K562 (cell line): ENCODE data around the gene DDOST. TPM values are rescaled to one million over a fixed set of nuclear protein-coding genes. Genes with fewer than 3 reads are reported as not detected.

Experiments
- BCOR ChIP-seq: fragments of 450-650 bp; IDR thresholded peaks from 2 replicates; pipeline ENCODE4 v1.6.1; 2016
- CBX8 ChIP-seq: fragments of 200-600 bp; sonication (generic); IDR thresholded peaks from 2 replicates; pipeline ENCODE4 v1.6.1; 2012; ENCODE audit warnings: borderline replicate concordance, mixed run types, low read depth, mild to moderate bottlenecking, moderate library complexity, mixed read lengths, low read length, control low read depth, inconsistent platforms; ENCODE audit not compliant: poor library complexity, severe bottlenecking; ENCODE audit errors: extremely low read depth
- CHD1 ChIP-seq: fragments of 200-600 bp; sonication (generic); IDR thresholded peaks from one replicate; pipeline ENCODE4 v1.6.1; 2012; ENCODE audit warnings: mild to moderate bottlenecking, moderate library complexity, low read length, inconsistent platforms
- GATA2 ChIP-seq: sonication (generic); formaldehyde crosslinking; IDR thresholded peaks from 2 replicates; pipeline ENCODE4 v1.4.0; 2020; ENCODE audit warnings: mild to moderate bottlenecking, missing genetic modification reagents
- HDAC6 ChIP-seq: IDR thresholded peaks from 2 replicates; pipeline ENCODE4 v1.6.1; 2012; ENCODE audit warnings: low read depth, mild to moderate bottlenecking, control low read depth, inconsistent platforms, low read length, moderate library complexity
- HLTF ChIP-seq: fragments of 450-650 bp; IDR thresholded peaks from 2 replicates; pipeline ENCODE4 v1.6.1; 2016
- MNT ChIP-seq, 2 experiments: fragments of 450-650 bp; conservative IDR thresholded peaks; 2 replicates each; pipeline ENCODE4 v1.6.1; 2017; ENCODE audit warnings: mild to moderate bottlenecking in 2 of 2, moderate library complexity in 2 of 2
- NFYB ChIP-seq: IDR thresholded peaks from 2 replicates; pipeline ENCODE4 v1.6.1; 2011; ENCODE audit warnings: mild to moderate bottlenecking, moderate library complexity; ENCODE audit not compliant: insufficient read length; ENCODE audit errors: extremely low read depth
- NONO ChIP-seq, 2 experiments: fragments of 200-400 bp in 1 of 2; fragments of 450-650 bp in 1 of 2; formaldehyde crosslinking in 1 of 2; IDR thresholded peaks; 2 replicates each; pipeline ENCODE4 v1.6.1; 2017; ENCODE audit warnings: low read depth in 2 of 2, mild to moderate bottlenecking in 2 of 2, moderate library complexity in 2 of 2, low read length in 1 of 2
- PHF8 ChIP-seq: fragments of 200-600 bp; sonication (generic); IDR thresholded peaks from 2 replicates; pipeline ENCODE4 v1.6.1; 2012; ENCODE audit warnings: mixed run types, mild to moderate bottlenecking, inconsistent platforms, low read length, moderate library complexity, borderline replicate concordance
- TBL1XR1 ChIP-seq, 2 experiments: IDR thresholded peaks; 2 replicates each; pipeline ENCODE4 v1.6.1; 2012; ENCODE audit warnings: improper control_type of control experiment in 2 of 2, low read length in 2 of 2, mild to moderate bottlenecking in 1 of 2
- TCF15 ChIP-seq: fragments of 250-450 bp; sonication (Bioruptor Pico); IDR thresholded peaks from 2 replicates; pipeline ENCODE4 v1.8.0; 2022; ENCODE audit warnings: moderate library complexity, mild to moderate bottlenecking, inconsistent platforms
- ZNF668 ChIP-seq: fragments of 250-450 bp; sonication (Bioruptor Pico); IDR thresholded peaks from 2 replicates; pipeline ENCODE4 v1.8.0; 2022; ENCODE audit warnings: mild to moderate bottlenecking, inconsistent platforms
- polyA plus RNA-seq, 8 experiments: library from polyadenylated mRNA; depleted of rRNA in 4 of 8; stranded (reverse) in 5 of 8; unstranded in 3 of 8; fragments of >200 nt; fragmentation: Nextera tagmentation in 2 of 8; fragmentation: Illumina TruSeq in 1 of 8; extraction: Ambion mirVana in 2 of 8; extraction: Trizol in 1 of 8; gene quantifications; 2 replicates each; pipeline versions ENCODE4 v1.2.1 to v1.2.3, GENCODE V29; 2011 to 2014; ENCODE audit warnings: inconsistent platforms in 1 of 8, missing spikeins in 1 of 8
- total RNA-seq, 7 experiments: library from RNA; depleted of rRNA in 6 of 7; stranded (reverse); fragments of >200 nt in 6 of 7; fragmentation: Illumina TruSeq in 2 of 7; extraction: Trizol in 2 of 7; gene quantifications; 2 replicates each; pipeline versions ENCODE4 v1.2.1 to v1.2.3, GENCODE V29; 2011 to 2021; ENCODE audit warnings: low replicate concordance in 1 of 7
- TF ChIP-seq, protein P1 (sequence below): sonication (generic); formaldehyde crosslinking; IDR thresholded peaks from 2 replicates; pipeline ENCODE4 v1.8.0; 2022; ENCODE audit warnings: missing genetic modification reagents, mild to moderate bottlenecking, moderate library complexity, borderline replicate concordance
- TF ChIP-seq, protein P2 (sequence below): sonication (generic); formaldehyde crosslinking; IDR thresholded peaks from 2 replicates; pipeline ENCODE4 v1.8.1; 2023; ENCODE audit warnings: mild to moderate bottlenecking, missing genetic modification reagents
- TF ChIP-seq, protein P3 (sequence below): fragments of 250-450 bp; sonication (Bioruptor Pico); IDR thresholded peaks from 2 replicates; pipeline ENCODE4 v1.4.0; 2020; ENCODE audit warnings: mild to moderate bottlenecking, moderate library complexity

The DDOST gene
- total and polyA plus RNA-seq, 9 of the 15 experiments (the other 6 are each of a cell fraction or from before 2014, with no cell fraction given), result 173 to 306 (median 222) TPM

DNA sequence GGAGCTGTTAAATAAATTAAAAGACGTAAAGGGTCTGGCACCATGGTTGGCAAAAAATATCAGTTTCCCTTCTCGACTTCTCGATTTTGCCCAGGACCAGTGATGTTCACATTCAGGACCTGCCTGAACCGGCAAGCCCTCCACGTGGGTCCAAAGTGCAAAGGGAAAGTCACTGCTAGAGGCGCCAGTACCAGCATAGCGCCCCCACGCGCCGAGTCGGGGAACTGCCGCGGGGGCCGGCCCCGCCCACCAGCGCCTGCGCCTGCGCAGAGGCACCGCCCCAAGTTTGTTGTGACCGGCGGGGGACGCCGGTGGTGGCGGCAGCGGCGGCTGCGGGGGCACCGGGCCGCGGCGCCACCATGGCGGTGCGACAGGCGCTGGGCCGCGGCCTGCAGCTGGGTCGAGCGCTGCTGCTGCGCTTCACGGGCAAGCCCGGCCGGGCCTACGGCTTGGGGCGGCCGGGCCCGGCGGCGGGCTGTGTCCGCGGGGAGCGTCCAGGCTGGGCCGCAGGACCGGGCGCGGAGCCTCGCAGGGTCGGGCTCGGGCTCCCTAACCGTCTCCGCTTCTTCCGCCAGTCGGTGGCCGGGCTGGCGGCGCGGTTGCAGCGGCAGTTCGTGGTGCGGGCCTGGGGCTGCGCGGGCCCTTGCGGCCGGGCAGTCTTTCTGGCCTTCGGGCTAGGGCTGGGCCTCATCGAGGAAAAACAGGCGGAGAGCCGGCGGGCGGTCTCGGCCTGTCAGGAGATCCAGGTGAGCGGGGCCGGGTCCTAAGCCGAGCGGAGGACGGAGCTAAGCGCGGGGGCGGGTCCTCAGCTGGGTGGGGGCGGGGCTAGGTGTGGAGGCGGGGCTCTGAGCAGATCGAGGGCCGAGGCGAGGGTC, 27.7 kb downstream of the DDOST start, which contains the start of gene PINK1 (continued):
- TF ChIP-seq, protein P1, sequence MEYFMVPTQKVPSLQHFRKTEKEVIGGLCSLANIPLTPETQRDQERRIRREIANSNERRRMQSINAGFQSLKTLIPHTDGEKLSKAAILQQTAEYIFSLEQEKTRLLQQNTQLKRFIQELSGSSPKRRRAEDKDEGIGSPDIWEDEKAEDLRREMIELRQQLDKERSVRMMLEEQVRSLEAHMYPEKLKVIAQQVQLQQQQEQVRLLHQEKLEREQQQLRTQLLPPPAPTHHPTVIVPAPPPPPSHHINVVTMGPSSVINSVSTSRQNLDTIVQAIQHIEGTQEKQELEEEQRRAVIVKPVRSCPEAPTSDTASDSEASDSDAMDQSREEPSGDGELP (CRISPR knock-in tag), result peak; percentile 75
- TF ChIP-seq GATA2 (CRISPR knock-in tag) (no peak), NONO (IDR thresholded peaks at IDR 0.05; ENCODE audit: low read depth in 2 of 2, low read length in 1 of 2) (peak in 1 of 2 experiments; percentile 92; a peak in 2 of 4 replicates), HLTF (0 out of 2 replicates have a peak, but pooled peaks have one; percentile 12), CBX8 (no peak), PHF8 (peak; percentile 86; the same call in 1 of the 2 replicates), TBL1XR1 (IDR thresholded peaks at IDR 0.05; ENCODE audit: low read length in 2 of 2) (peak in 1 of 2 experiments; percentile 41; a peak in 1 of 4 replicates), BCOR (0 out of 2 replicates have a peak, but pooled peaks have one; percentile 31), TCF15 (CRISPR knock-in tag) (no peak), NFYB (no peak), ZNF668 (CRISPR knock-in tag) (no peak; the same call in 1 of the 2 replicates), CHD1 (no peak), MNT (conservative IDR thresholded peaks at IDR 0.05) (peak; percentile 85 to 89), HDAC6 (no peak)
- TF ChIP-seq, protein P2, sequence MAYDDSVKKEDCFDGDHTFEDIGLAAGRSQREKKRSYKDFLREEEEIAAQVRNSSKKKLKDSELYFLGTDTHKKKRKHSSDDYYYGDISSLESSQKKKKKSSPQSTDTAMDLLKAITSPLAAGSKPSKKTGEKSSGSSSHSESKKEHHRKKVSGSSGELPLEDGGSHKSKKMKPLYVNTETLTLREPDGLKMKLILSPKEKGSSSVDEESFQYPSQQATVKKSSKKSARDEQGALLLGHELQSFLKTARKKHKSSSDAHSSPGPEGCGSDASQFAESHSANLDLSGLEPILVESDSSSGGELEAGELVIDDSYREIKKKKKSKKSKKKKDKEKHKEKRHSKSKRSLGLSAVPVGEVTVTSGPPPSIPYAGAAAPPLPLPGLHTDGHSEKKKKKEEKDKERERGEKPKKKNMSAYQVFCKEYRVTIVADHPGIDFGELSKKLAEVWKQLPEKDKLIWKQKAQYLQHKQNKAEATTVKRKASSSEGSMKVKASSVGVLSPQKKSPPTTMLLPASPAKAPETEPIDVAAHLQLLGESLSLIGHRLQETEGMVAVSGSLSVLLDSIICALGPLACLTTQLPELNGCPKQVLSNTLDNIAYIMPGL (CRISPR knock-in tag), result peak; percentile 66
- TF ChIP-seq, protein P3, sequence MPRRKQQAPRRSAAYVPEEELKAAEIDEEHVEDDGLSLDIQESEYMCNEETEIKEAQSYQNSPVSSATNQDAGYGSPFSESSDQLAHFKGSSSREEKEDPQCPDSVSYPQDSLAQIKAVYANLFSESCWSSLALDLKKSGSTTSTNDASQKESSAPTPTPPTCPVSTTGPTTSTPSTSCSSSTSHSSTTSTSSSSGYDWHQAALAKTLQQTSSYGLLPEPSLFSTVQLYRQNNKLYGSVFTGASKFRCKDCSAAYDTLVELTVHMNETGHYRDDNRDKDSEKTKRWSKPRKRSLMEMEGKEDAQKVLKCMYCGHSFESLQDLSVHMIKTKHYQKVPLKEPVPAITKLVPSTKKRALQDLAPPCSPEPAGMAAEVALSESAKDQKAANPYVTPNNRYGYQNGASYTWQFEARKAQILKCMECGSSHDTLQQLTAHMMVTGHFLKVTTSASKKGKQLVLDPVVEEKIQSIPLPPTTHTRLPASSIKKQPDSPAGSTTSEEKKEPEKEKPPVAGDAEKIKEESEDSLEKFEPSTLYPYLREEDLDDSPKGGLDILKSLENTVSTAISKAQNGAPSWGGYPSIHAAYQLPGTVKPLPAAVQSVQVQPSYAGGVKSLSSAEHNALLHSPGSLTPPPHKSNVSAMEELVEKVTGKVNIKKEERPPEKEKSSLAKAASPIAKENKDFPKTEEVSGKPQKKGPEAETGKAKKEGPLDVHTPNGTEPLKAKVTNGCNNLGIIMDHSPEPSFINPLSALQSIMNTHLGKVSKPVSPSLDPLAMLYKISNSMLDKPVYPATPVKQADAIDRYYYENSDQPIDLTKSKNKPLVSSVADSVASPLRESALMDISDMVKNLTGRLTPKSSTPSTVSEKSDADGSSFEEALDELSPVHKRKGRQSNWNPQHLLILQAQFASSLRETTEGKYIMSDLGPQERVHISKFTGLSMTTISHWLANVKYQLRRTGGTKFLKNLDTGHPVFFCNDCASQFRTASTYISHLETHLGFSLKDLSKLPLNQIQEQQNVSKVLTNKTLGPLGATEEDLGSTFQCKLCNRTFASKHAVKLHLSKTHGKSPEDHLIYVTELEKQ (CRISPR knock-in tag), result no peak
